ENCODE results near the gene STEAP3. TPM values are rescaled to one million over a fixed set of nuclear protein-coding genes. Genes with fewer than 3 reads are reported as not detected.

The STEAP3 gene
- total RNA-seq, 1 experiment from 2014 or later: 27.3 TPM

DNA sequence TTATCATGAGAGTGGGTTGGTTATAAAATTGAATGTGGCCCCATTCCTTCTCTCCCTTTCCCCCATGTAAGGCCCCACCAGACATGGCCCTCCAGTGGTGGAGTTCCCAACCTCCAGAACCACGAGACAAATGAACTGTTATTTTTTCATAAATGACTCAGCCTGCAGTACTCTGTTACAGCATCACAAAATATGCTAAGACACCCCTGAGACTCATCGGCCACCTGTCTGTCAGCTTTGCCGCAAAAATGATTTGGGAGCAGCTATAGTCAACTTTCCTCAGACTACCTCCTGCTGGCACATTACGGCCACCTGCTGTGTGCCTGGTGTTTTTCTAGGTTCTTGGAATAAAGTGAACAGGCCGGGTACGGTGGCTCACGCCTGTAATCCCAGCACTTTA lies 43.6 kb upstream of the STEAP3 start:
- Histone ChIP-seq H3K27me3 (ENCODE audit: low read length) (no peaks in the 10 kb centered on the region), H3K79me2 (ENCODE audit: low read length) (no peaks in the 10 kb centered on the region), H2AFZ (ENCODE audit: low read length) (no peak overlapping the region), H3K27ac (ENCODE audit: low read length) (no peak overlapping the region), H3K4me2 (ENCODE audit: low read length) (no peak overlapping the region), H3K9me3 (ENCODE audit: low read length) (no peaks in the 10 kb centered on the region), H4K20me1 (ENCODE audit: low read length) (no peaks in the 10 kb centered on the region), H3K4me3 (ENCODE audit: low read length) (no peak overlapping the region), H3K9ac (ENCODE audit: low read length) (no peak overlapping the region), H3K9me2 (replicated peaks; ENCODE audit: low read length) (no peaks in the 10 kb centered on the region), H3F3A (ENCODE audit: low read length, unreplicated experiment) (no peaks in the 10 kb centered on the region), H3K36me3 (ENCODE audit: low read depth, low read length) (no peaks in the 10 kb centered on the region), H3K4me1 (ENCODE audit: insufficient read depth, low read length) (0 out of 2 replicates have a peak, but pooled peaks cover 5% of the 10 kb centered on the region)
- TF ChIP-seq CTCF (conservative IDR thresholded peaks at IDR 0.05; ENCODE audit: low read depth, low read length): no peak
- TF ChIP-seq EZH2phosphoT487 (IDR thresholded peaks at IDR 0.05; ENCODE audit: borderline replicate concordance, low read length): no peak
- TF ChIP-seq EZH2 (IDR thresholded peaks at IDR 0.05; ENCODE audit: low read length, unreplicated experiment): no peak
- intact Hi-C loops (cut with micrococcal nuclease): no loop called here
- ATAC-seq (no peak), DNase-seq (no peak)
- no TSS peak for BruUV-seq (replicated peaks)
- CTCF ChIA-PET: no interaction called here
- POLR2A ChIA-PET (ENCODE audit: unreplicated experiment): no interaction called here

DNA sequence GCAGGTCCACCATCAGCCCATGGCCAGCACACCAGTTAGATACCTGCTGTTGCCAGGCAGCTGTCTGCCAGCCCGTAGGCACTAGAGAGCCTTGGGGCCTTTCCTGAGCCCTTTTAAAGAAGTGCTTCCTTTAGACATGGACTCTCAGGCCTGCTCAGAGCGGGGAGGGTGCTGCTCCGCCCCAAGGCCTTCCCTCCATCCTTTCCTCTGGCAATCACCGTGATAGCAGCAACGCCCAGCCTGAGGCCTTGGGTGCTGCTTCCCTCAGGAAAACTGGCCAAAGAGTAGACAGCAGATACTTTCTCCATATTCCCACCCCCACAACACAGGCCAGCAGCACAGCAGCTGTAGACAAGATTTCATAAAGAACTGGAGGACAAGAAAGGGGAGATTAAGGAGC lies 42.7 kb upstream of the STEAP3 start:
- DNase-seq (no peak), ATAC-seq (no peak)
- Histone ChIP-seq H2AFZ (ENCODE audit: low read length) (no peak overlapping the region), H3K36me3 (ENCODE audit: low read depth, low read length) (no peaks in the 10 kb centered on the region), H3K4me2 (ENCODE audit: low read length) (no peak overlapping the region), H3F3A (ENCODE audit: low read length, unreplicated experiment) (no peaks in the 10 kb centered on the region), H3K27me3 (ENCODE audit: low read length) (no peaks in the 10 kb centered on the region), H3K27ac (ENCODE audit: low read length) (no peak overlapping the region), H3K79me2 (ENCODE audit: low read length) (no peaks in the 10 kb centered on the region), H3K4me3 (ENCODE audit: low read length) (no peak overlapping the region), H3K9ac (ENCODE audit: low read length) (no peak overlapping the region), H3K4me1 (ENCODE audit: insufficient read depth, low read length) (0 out of 2 replicates have a peak, but pooled peaks cover 5% of the 10 kb centered on the region), H3K9me2 (replicated peaks; ENCODE audit: low read length) (no peaks in the 10 kb centered on the region), H4K20me1 (ENCODE audit: low read length) (no peaks in the 10 kb centered on the region), H3K9me3 (ENCODE audit: low read length) (no peaks in the 10 kb centered on the region)
- intact Hi-C loops (cut with micrococcal nuclease): no loop called here
- BruUV-seq (replicated peaks): no TSS peak
- no peak for TF ChIP-seq CTCF (conservative IDR thresholded peaks at IDR 0.05; ENCODE audit: low read depth, low read length)
- TF ChIP-seq EZH2phosphoT487 (IDR thresholded peaks at IDR 0.05; ENCODE audit: borderline replicate concordance, low read length): no peak
- no peak for TF ChIP-seq EZH2 (IDR thresholded peaks at IDR 0.05; ENCODE audit: low read length, unreplicated experiment)
- POLR2A ChIA-PET (ENCODE audit: unreplicated experiment): no interaction called here
- CTCF ChIA-PET: no interaction called here

GRCh38 chr2:119181391-119181790 lies 42.2 kb upstream of the STEAP3 start:
- Histone ChIP-seq H3K4me2 (ENCODE audit: low read length) (no peak overlapping the region), H3K36me3 (ENCODE audit: low read depth, low read length) (no peaks in the 10 kb centered on the region), H3K27ac (ENCODE audit: low read length) (no peak overlapping the region), H3K27me3 (ENCODE audit: low read length) (no peaks in the 10 kb centered on the region), H3K9me3 (ENCODE audit: low read length) (no peaks in the 10 kb centered on the region), H3K9me2 (replicated peaks; ENCODE audit: low read length) (no peaks in the 10 kb centered on the region), H4K20me1 (ENCODE audit: low read length) (no peaks in the 10 kb centered on the region), H3K4me1 (ENCODE audit: insufficient read depth, low read length) (0 out of 2 replicates have a peak, but pooled peaks cover 5% of the 10 kb centered on the region), H3K9ac (ENCODE audit: low read length) (no peak overlapping the region), H2AFZ (ENCODE audit: low read length) (no peak overlapping the region), H3F3A (ENCODE audit: low read length, unreplicated experiment) (no peaks in the 10 kb centered on the region), H3K79me2 (ENCODE audit: low read length) (no peaks in the 10 kb centered on the region), H3K4me3 (ENCODE audit: low read length) (no peak overlapping the region)
- intact Hi-C loops (cut with micrococcal nuclease): no loop called here
- DNase-seq (no peak), ATAC-seq (no peak)
- CTCF ChIA-PET: interaction anchor here (0.7 kb wide), 1 partner anchor 56 kb away, joined by 4 read pairs; no protein-coding TSS in a partner anchor
- no TSS peak for BruUV-seq (replicated peaks)
- TF ChIP-seq CTCF (conservative IDR thresholded peaks at IDR 0.05; ENCODE audit: low read depth, low read length) (no peak), EZH2 (IDR thresholded peaks at IDR 0.05; ENCODE audit: low read length, unreplicated experiment) (no peak), EZH2phosphoT487 (IDR thresholded peaks at IDR 0.05; ENCODE audit: borderline replicate concordance, low read length) (no peak)
- POLR2A ChIA-PET (ENCODE audit: unreplicated experiment): no interaction called here

Data from PC-3 (cell line).